ENCODE measurements around the gene MYG1.

MYG1 gene

DNA sequence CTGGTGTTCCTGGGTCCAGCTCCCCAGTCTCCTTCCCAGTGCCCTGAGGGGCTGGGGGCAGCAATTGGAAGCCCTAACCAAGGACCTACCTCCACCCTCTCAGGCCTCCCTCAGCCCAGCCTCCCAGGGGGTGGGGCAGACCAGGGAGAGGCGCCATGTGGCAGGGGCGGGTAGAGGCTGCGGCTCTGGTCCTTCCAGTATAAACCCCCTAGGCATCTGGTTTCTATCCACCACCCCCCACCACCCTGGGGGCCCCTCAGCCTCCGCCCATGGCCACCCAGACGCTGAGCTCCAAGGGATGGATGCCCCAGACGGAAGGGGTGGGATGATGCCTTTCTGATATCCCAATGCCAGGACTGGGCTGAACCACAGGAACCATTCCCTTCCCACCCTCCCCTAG is 39.4 kb downstream of the MYG1 start:
- no peak for DNase-seq (ENCODE audit: low spot score)
- in situ Hi-C loops (cut with MboI; ENCODE audit: low sequenced_read_pairs, unreplicated experiment) = no loop called here
- TF ChIP-seq, protein P1, sequence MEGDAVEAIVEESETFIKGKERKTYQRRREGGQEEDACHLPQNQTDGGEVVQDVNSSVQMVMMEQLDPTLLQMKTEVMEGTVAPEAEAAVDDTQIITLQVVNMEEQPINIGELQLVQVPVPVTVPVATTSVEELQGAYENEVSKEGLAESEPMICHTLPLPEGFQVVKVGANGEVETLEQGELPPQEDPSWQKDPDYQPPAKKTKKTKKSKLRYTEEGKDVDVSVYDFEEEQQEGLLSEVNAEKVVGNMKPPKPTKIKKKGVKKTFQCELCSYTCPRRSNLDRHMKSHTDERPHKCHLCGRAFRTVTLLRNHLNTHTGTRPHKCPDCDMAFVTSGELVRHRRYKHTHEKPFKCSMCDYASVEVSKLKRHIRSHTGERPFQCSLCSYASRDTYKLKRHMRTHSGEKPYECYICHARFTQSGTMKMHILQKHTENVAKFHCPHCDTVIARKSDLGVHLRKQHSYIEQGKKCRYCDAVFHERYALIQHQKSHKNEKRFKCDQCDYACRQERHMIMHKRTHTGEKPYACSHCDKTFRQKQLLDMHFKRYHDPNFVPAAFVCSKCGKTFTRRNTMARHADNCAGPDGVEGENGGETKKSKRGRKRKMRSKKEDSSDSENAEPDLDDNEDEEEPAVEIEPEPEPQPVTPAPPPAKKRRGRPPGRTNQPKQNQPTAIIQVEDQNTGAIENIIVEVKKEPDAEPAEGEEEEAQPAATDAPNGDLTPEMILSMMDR (IDR thresholded peaks at IDR 0.05; ENCODE audit: borderline replicate concordance, control extremely low read depth, extremely low read depth, insufficient read depth, missing control alignments) = no peak

DNA sequence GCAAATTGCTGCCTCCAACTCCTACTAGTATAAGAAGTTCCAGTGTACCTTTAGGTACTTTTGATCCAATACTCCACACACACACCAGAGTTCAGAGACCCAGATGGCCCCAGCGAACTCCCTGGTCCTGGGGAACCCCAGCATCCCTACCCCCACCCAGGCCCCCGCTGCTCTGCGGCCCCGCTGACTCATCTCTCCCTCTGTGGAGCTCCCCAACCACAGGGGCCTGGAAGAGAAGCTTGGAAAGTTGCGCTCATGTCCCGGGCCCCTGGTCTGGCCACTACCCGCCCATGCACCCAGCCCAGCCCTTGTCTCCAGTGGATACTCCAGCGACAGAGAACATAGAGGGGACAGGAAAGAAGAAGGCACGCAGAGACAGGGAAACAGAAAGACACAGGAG is 40.9 kb downstream of the MYG1 start:
- TF ChIP-seq, protein P1 (IDR thresholded peaks at IDR 0.05; ENCODE audit: borderline replicate concordance, control extremely low read depth, extremely low read depth, insufficient read depth, missing control alignments) = no peak
- in situ Hi-C loops (cut with MboI; ENCODE audit: low sequenced_read_pairs, unreplicated experiment) = no loop called here
- no peak for DNase-seq (ENCODE audit: low spot score)

DNA sequence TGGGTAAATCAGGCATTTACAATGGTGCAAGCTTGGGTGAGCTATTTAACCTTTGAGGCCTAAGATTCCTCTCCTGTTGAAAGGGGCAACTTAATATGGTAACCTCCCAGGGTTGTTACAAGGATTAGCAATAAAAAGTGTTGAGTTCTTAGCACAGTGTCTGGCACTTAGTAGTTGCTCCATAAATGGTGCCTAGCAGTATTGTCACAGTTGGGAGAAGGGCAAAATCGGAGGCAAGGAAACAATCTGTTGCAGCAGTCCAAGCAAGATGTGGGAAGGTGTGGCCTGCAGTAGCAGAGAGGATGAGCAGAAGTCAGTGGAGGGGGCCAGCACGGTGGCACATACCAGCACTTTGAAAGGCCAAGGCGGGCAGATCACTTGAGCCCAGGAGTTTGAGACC is 44.0 kb downstream of the MYG1 start:
- in situ Hi-C loops (cut with MboI; ENCODE audit: low sequenced_read_pairs, unreplicated experiment) = no loop called here
- DNase-seq (ENCODE audit: low spot score) = no peak
- TF ChIP-seq, protein P1 (IDR thresholded peaks at IDR 0.05; ENCODE audit: borderline replicate concordance, control extremely low read depth, extremely low read depth, insufficient read depth, missing control alignments) = no peak

DNA sequence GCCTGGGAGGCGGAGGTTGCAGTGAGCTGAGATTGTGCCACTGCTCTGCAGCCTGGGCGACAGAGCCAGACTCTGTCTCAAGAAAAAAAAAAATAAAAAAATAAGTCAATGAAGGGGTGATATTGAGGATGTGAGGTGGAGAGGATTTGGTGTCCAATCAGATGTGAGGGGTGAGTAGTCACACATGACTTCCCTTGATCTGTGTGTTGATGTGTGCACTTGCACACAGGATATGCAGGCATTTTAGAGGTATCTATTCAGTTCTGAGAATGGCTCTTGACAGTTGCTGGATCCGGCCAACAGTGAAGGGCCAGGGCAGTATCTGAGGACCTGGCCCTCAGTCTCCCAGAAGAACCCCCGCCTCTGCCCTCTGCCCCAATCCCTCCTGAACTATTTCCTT is 44.5 kb downstream of the MYG1 start:
- DNase-seq (ENCODE audit: low spot score) = no peak
- in situ Hi-C loops (cut with MboI; ENCODE audit: low sequenced_read_pairs, unreplicated experiment) = no loop called here
- TF ChIP-seq, protein P1 (IDR thresholded peaks at IDR 0.05; ENCODE audit: borderline replicate concordance, control extremely low read depth, extremely low read depth, insufficient read depth, missing control alignments) = no peak

DNA sequence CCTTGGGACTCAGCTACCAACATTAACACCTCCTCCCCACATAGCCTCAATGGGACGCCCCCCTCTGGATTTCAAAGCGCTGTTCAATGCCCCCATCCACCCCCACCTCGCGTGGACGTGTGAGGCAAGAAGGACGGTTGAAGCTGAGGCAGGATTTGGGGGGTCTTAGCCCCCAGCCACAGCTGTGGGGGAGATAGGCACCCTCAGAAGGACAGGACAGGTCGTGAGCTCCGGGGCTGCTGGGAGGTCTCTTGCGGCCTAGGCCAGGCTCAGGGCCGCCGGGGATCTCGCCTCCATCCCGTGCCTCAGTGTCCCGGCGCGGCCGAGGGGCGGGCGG is 45.0 kb downstream of the MYG1 start:
- TF ChIP-seq, protein P1 (IDR thresholded peaks at IDR 0.05; ENCODE audit: borderline replicate concordance, control extremely low read depth, extremely low read depth, insufficient read depth, missing control alignments) = no peak
- no peak for DNase-seq (ENCODE audit: low spot score)
- in situ Hi-C loops (cut with MboI; ENCODE audit: low sequenced_read_pairs, unreplicated experiment) = no loop called here

DNA sequence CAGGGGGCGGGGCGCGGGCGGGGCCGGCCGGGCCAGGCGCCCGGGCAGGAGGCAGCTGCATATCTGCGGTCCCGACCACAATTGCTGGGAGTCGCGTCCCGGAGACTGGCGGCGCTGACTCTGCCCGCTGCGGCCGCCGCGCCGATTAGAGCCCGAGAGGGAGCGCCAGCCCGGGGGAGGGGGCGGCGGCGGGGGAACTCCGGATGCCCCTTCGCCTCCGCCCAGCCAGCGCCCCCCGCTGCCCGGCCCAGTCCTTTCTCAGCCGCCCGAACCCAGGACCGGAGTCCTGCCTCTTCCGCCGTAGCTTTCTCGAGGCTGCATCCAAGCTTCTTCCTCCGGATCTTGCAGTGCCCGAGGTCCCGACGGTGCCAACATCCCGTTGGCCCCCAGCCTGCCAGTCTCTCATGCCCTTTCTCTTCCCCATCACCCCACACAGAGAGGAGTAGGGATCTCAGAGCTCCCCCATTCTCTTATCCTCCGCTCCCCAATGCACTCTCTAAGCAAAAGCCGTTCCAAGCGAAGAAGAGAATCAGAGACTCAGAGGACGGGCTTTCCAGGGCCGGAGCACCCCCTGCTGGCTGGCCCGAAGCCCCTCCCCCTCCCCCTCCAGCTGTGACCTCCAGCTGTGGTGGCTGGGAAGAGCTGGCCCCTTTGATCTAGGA is 45.5 kb downstream of the MYG1 start:
- in situ Hi-C loops (cut with MboI; ENCODE audit: low sequenced_read_pairs, unreplicated experiment) = no loop called here
- DNase-seq (ENCODE audit: low spot score) = peak; percentile 88
- TF ChIP-seq, protein P1 (IDR thresholded peaks at IDR 0.05; ENCODE audit: borderline replicate concordance, control extremely low read depth, extremely low read depth, insufficient read depth, missing control alignments) = peak; percentile 68
